Measurements from ENCODE around the gene ABT1.
"Not testable (repeated sequence)": the region's sequence is repeated elsewhere in the genome, so short reads cannot be mapped to it uniquely, and the experiment has no call there.

ABT1 gene

DNA sequence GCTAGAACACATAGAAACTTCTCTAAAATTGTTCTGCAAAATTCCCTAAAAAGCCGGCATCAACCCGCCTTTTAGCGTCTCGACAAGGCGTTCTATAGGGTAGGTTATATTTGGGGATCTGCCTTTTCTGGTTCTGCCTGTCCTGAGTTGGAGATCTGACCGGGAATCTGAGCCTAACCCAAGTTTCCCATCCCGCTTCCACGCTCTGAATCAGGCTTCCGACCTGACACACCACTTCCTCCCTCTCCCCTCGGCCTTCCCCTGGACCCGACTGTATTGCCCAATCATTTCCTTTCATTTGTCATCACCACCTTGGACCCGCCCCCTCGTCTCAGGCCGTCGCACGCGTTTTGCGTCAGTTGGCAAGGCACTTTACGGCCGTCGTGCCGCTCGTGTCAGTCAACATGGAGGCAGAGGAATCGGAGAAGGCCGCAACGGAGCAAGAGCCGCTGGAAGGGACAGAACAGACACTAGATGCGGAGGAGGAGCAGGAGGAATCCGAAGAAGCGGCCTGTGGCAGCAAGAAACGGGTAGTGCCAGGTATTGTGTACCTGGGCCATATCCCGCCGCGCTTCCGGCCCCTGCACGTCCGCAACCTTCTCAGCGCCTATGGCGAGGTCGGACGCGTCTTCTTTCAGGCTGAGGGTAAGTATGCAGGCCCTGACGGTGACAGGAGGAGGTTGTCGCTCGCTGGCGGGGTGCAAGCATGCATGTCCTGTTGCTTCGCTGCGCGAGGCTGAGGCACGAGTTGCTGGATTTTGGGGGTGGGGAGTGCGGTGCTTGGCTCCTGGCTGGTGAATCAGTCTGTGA is at the start of gene ABT1:
TSS of gene ABT1 (plus strand) at position 375 of the 810 bp plus-strand sequence. CDS start at position 405, 30 bp downstream.
- FAIRE-seq = peak; percentile 96

DNA sequence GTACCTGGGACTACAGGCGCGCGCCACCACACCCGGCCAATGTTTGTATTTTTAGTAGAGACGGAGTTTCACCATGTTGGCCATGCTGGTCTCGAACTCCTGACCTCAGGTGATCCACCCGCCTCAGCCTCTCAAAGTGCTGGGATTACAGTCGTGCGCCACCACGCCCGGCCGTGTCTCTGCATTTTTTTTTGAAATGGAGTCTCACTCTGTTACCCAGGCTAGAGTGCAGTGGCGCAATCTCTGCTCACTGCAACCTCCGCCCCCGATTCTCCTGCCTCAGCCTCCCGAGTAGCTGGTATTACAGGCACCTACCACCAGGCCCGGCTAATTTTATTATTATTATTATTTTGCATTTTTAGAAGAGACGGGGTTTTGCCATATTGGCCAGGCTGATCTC is 49.4 kb upstream of the ABT1 start:
- FAIRE-seq = not testable (repeated sequence)

- no peak for FAIRE-seq
These were observed 46.3 kb upstream of the ABT1 start for GRCh38 chr6:26550250-26550993.

- FAIRE-seq = no peak
These were observed 44.5 kb upstream of the ABT1 start for GRCh38 chr6:26552205-26552604.

GRCh38 chr6:26552640-26553188 is 44.0 kb upstream of the ABT1 start:
- no peak for FAIRE-seq

- FAIRE-seq = no peak
These were observed 43.5 kb upstream of the ABT1 start for GRCh38 chr6:26553264-26553634.

DNA sequence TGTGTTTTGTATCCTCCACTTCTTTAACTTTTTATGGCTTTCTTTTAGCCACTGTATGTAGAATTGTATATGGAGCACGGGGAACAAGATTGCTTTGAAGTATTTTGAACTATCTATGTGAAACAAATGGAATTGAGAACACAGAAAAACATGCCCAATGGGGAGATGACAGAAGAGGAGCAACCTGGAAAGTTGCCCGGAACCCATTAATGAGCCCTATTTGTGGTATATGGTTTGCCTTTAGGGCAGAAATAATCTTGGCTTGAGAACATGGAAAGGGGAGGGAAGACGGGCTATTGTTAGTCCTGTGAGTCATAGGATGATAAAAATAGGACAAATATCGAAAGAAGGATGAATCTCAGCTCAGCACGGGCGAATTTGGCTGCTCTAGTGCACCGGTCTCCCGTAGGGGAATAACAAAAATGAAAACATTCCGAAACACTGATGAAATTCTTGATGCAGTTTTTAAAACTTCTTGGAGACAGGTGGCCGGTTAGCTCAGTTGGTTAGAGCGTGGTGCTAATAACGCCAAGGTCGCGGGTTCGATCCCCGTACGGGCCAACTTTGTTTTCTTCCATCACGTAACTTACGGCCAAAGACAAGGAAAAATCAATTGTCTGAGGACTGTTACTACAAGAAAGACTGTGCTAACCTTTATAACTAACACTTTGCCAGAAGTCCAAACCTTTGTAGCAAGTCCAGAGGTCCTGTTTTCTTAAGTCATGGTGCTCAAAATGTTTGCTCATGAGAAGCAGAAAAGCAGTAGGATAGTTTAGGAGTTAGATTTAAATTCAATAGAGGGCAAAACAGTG is 42.9 kb upstream of the ABT1 start:
- FAIRE-seq = no peak

DNA sequence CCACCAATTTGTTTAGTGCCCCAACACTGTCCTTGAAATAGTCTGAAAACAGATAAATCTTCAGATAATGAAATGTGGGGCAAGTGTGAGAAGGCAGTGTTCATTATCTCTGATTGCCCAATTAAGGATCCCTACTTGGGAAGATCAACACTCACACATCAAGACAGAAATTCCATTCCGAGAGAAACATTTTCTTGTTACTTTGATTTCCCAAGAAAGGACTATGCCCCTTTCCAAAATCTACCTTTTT is 42.4 kb upstream of the ABT1 start:
- FAIRE-seq = no peak

DNA sequence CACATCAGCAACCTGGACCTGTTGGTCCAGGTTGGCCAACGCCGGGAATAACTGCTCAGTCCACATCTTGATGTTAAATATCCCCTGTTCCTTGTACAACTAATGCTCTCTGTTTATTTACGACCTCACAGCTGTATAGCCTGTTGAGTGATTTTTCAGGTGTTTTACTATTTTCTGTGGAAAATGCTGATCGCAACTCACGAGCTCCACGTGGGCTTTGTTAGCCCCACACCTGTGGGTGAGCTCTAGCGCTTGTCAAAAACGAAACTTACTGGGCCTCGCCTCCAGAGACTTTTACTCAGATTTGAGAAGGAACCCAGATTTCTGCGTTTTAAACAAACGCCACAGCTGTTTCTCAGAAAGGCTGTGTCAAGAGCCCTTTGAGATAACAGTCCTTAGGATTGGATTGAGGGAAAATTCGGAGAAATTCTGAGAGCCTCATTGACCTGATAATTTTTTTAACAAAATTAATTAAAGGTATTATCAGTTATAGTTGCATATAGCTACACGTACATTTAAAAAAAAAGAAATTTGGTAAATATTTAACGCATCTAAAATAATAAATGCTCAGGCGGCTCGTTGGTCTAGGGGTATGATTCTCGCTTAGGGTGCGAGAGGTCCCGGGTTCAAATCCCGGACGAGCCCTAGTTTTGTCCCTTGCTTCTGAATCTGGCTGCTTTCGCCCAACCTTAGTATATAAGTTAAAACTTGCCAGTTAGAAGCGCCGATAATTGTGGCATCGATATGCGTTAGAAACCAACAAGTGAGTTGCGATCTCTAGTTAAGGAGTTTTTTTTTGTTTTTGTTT is 41.9 kb upstream of the ABT1 start:
- peak; percentile 72 for FAIRE-seq

DNA sequence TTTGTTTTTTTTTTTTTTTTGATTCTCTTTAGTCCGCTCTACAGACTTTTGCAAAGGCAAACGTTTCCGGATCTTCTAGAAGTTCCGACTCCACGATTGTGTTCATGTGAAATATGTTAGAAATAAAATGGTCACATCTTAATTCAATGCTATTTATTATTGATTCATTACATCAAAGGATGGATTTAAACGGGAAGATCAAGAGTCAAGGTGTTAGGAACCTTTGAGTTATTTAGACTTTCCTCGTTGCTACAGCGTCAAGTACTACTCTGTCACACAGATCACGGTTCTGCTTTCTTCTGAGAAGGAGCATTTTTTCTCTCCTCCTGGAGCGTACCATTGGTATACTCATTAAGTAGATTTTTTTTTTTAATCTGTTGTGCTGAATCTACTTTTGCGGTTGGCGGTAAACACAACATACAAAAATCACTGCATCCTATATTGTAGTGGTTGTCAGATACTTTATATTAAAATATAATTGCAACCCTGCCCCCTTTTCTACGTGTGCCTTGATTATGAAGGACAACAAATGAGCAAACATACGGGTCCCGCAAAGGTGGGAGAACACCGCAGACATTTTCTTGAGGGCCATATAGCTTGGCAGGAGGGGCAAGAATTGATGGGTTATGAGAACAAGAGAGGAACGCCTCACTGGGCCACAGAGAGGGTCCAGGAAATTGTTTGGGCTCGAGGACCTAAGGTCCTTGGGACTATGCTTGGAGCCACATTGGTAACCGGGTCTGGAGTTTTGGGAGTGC is 41.1 kb upstream of the ABT1 start:
- FAIRE-seq = no peak

DNA sequence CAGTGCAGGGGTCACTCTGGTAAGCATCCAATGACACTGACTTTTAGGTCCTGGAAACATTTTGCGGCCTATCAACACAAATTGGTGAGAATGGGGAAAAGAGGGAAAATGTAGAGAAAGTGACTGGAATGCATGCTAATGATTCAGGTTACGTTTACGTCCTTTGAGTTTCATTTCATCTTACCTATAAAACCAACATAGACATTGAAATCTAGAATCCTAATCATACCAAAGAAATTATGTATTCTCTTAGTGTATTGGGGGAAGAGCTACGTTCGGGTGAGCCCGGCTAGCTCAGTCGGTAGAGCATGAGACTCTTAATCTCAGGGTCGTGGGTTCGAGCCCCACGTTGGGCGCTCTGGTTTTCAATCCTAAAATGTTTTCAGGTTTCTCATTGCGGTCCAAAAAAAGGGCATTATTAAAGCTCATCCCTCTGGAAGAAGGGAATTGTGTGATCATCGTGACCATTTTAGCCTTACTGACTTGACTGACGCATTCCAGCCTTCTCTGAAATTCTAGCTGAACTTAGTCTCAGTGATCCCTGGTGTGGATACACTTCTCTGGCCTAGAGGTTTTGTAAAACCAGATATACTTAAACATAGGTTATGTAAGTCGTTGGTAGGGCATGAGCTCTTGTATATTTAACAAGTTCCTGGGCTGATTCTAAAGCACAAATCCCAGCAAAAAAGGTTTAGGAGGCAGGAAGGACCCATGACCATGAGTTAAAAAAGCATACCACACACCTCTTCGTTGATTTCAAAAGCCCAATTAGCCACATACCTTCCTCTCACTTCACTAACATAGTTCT is 40.3 kb upstream of the ABT1 start:
- peak; percentile 98 for FAIRE-seq

GRCh38 chr6:26561533-26562466 is 35.0 kb upstream of the ABT1 start:
- FAIRE-seq = no peak

GRCh38 chr6:26563488-26563887 is 33.3 kb upstream of the ABT1 start:
- FAIRE-seq = no peak

DNA sequence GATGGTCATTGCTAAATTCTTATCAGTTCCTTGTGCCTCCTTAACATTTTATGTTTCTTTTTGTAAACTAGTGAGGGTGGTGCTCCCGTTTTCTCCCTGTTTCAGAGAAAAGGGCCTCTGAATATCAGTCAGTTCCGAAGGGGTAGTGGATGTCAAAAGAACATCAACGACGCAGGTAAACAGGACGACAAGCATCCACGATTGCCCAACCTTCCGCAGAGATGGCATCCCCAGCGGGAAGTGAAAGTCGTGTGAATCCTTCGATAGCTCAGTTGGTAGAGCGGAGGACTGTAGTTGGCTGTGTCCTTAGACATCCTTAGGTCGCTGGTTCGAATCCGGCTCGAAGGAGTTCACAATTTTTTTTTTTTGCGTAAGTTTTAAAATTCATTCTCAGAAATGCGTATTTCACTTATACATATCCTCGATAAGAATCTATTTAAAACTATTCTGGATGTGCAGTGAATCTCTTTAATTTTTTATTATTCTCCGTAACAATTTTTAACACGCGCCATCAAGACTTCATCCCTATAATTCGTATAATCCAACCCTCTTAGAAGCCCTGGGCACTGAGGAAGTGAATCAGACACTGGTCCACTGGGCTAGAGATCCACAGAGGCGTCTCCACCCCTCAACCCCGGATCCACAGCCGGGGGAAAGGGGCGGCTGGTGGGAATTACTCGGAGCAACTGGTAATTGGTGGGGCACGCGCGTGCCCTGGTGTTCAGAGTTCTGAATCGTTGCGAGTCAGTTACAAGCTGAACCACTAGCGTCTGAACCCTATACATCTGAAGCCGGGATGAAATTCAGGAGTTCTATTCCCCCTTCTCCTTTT is 27.9 kb upstream of the ABT1 start:
- peak; percentile 96 for FAIRE-seq

GRCh38 chr6:26569433-26569764 is 27.4 kb upstream of the ABT1 start:
- FAIRE-seq = no peak

DNA sequence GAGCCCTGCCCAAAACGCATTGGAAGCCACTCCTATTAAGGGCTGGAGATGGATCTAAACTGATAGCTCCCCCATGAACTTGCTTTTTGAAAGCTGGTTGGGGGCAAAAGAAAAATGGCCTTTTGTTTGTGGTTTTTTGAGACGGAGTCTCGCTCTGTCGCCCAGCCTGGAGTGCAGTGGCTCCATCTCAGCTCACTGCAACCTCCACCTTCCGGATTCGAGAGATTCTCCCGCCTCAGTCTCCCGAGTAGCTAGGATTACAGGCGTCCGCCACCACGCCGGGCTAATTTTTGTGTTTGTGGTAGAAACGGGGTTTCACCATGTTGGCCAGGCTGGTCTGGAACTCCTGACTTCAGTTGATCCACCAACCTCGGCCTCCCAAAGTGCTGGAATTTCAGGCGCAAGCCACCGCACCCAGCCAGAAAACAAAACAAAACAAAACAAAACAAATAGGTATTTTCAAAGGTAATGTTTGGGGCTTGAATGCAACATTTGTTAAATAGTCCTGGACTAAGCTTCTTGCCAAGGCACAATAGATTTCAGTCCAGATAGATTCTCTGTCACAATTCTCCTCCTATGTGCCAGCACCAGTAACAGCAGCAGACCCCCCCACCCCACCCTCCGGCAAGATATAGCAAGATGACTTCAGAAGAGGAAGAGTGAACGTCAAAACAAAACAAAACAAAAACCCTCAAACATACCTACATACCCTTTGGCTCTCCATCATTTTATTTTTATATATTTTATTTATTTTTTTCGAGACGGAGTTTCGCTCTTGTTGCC is 26.5 kb upstream of the ABT1 start:
- FAIRE-seq = no peak

- FAIRE-seq = peak; percentile 64
These were observed 25.0 kb upstream of the ABT1 start for GRCh38 chr6:26571592-26572296.
